Activated CD8-positive, alpha-beta T cell treated with anti-CD3 and anti-CD28 coated beads, Interleukin-2, amount 10 ng/mL, durations not matched to agents 7 days and 5 days (primary cell): ENCODE results near the gene TMEM207. TPM values are rescaled to one million over a fixed set of nuclear protein-coding genes. Genes with fewer than 3 reads are reported as not detected.
"Not testable (repeated sequence)": the region's sequence is repeated elsewhere in the genome, so short reads cannot be mapped to it uniquely, and the experiment has no call there.

Experiments
- ATAC-seq: fragments of 150-1000 bp; cut with Tn5 transposase; one replicate; pipeline ENCODE4 v1.10.0; 2021; ENCODE audit warnings: moderate library complexity
- CTCF ChIA-PET: fragments of 350-600 bp; sonication (Branson Sonifier 250); formaldehyde crosslinking; loops from one replicate; lab custom pipeline; 2021; ENCODE audit warnings: antibody characterized with exemption; lab: Charles Lee
- POLR2A ChIA-PET: fragments of 350-600 bp; sonication (Branson Sonifier 250); formaldehyde crosslinking; loops from one replicate; lab custom pipeline; 2021; ENCODE audit warnings: antibody characterized with exemption; lab: Charles Lee
- DNase-seq: peaks from one replicate; pipeline ENCODE4 v3.0.0-alpha.2; 2020
- H3K27ac Mint-ChIP-seq: one replicate; pipeline ENCODE4 v1.8.0; 2021; ENCODE audit warnings: mild to moderate bottlenecking, mixed read lengths
- H3K27me3 Mint-ChIP-seq: one replicate; pipeline ENCODE4 v1.8.0; 2021; ENCODE audit warnings: low read depth, mixed read lengths
- H3K36me3 Mint-ChIP-seq: one replicate; pipeline ENCODE4 v1.8.0; 2021; ENCODE audit warnings: low read depth, mixed read lengths
- H3K4me1 Mint-ChIP-seq: one replicate; pipeline ENCODE4 v1.8.0; 2021; ENCODE audit warnings: low read depth, mixed read lengths
- H3K4me3 Mint-ChIP-seq: one replicate; pipeline ENCODE4 v1.8.0; 2021; ENCODE audit warnings: mild to moderate bottlenecking, mixed read lengths
- H3K9me3 Mint-ChIP-seq: one replicate; pipeline ENCODE4 v1.8.0; 2022; ENCODE audit warnings: mixed read lengths; ENCODE audit not compliant: insufficient read depth
- total RNA-seq, 2 experiments: library from RNA; stranded (reverse); gene quantifications; one replicate each; pipeline ENCODE4 v1.2.3, GENCODE V29; 2021

The TMEM207 gene
- total RNA-seq, 2 experiments from 2014 or later: not detected

GRCh38 chr3:190486533-190486864 lies 36.8 kb upstream of the TMEM207 start:
- ATAC-seq (no peak), DNase-seq (no peak)
- Mint-ChIP-seq H3K4me3 (no peak overlapping the region), H3K27me3 (peaks cover 29% of the 10 kb centered on the region), H3K4me1 (peaks cover under 1% of the 10 kb centered on the region), H3K9me3 (no peaks in the 10 kb centered on the region), H3K27ac (no peak overlapping the region), H3K36me3 (no peaks in the 10 kb centered on the region)
- POLR2A ChIA-PET: no interaction called here
- CTCF ChIA-PET: no interaction called here

- ATAC-seq (no peak), DNase-seq (no peak)
- no peaks in the 10 kb centered on the region for H3K36me3 Mint-ChIP-seq
- no peaks in the 10 kb centered on the region for H3K4me1 Mint-ChIP-seq
- POLR2A ChIA-PET: no interaction called here
- no peak overlapping the region for H3K4me3 Mint-ChIP-seq
- peaks cover 29% of the 10 kb centered on the region for H3K27me3 Mint-ChIP-seq
- CTCF ChIA-PET: no interaction called here
- H3K27ac Mint-ChIP-seq: no peak overlapping the region
- no peaks in the 10 kb centered on the region for H3K9me3 Mint-ChIP-seq
These were observed 36.3 kb upstream of the TMEM207 start for GRCh38 chr3:190485830-190486532.

- POLR2A ChIA-PET: no interaction called here
- no peaks in the 10 kb centered on the region for H3K4me1 Mint-ChIP-seq
- no peak for ATAC-seq
- CTCF ChIA-PET: no interaction called here
- H3K9me3 Mint-ChIP-seq: no peaks in the 10 kb centered on the region
- H3K4me3 Mint-ChIP-seq: no peak overlapping the region
- no peak for DNase-seq
- H3K27me3 Mint-ChIP-seq: peaks cover 12% of the 10 kb centered on the region
- no peak overlapping the region for H3K27ac Mint-ChIP-seq
- no peaks in the 10 kb centered on the region for H3K36me3 Mint-ChIP-seq
These were observed 32.1 kb upstream of the TMEM207 start for GRCh38 chr3:190481779-190482178.

GRCh38 chr3:190473261-190473660 lies 23.6 kb upstream of the TMEM207 start:
- H3K9me3 Mint-ChIP-seq, H3K27ac Mint-ChIP-seq, CTCF ChIA-PET, H3K27me3 Mint-ChIP-seq, POLR2A ChIA-PET, H3K4me1 Mint-ChIP-seq, DNase-seq, ATAC-seq, H3K36me3 Mint-ChIP-seq, H3K4me3 Mint-ChIP-seq: not testable (repeated sequence)

GRCh38 chr3:190467922-190468321 lies 18.2 kb upstream of the TMEM207 start:
- Mint-ChIP-seq H3K27ac (no peak overlapping the region), H3K4me1 (no peaks in the 10 kb centered on the region), H3K36me3 (no peaks in the 10 kb centered on the region), H3K4me3 (no peak overlapping the region), H3K27me3 (peaks cover 7% of the 10 kb centered on the region), H3K9me3 (no peaks in the 10 kb centered on the region)
- DNase-seq: no peak
- CTCF ChIA-PET: no interaction called here
- no peak for ATAC-seq
- POLR2A ChIA-PET: no interaction called here

GRCh38 chr3:190458040-190458439 lies 8.3 kb upstream of the TMEM207 start:
- Mint-ChIP-seq H3K36me3 (no peaks in the 10 kb centered on the region), H3K27me3 (peaks cover 14% of the 10 kb centered on the region), H3K27ac (no peak overlapping the region), H3K9me3 (no peaks in the 10 kb centered on the region), H3K4me3 (no peak overlapping the region), H3K4me1 (no peaks in the 10 kb centered on the region)
- ChIA-PET POLR2A (no interaction called here), CTCF (no interaction called here)
- ATAC-seq: no peak
- no peak for DNase-seq

GRCh38 chr3:190456770-190457169 lies 7.1 kb upstream of the TMEM207 start:
- CTCF ChIA-PET: no interaction called here
- Mint-ChIP-seq H3K27ac (no peak overlapping the region), H3K4me1 (no peaks in the 10 kb centered on the region), H3K27me3 (peaks cover 11% of the 10 kb centered on the region), H3K9me3 (no peaks in the 10 kb centered on the region), H3K4me3 (no peak overlapping the region), H3K36me3 (no peaks in the 10 kb centered on the region)
- no peak for DNase-seq
- POLR2A ChIA-PET: no interaction called here
- no peak for ATAC-seq

- DNase-seq (no peak), ATAC-seq (no peak)
- H3K27me3 Mint-ChIP-seq: peaks cover 11% of the 10 kb centered on the region
- no peaks in the 10 kb centered on the region for H3K36me3 Mint-ChIP-seq
- no peak overlapping the region for H3K4me3 Mint-ChIP-seq
- no peaks in the 10 kb centered on the region for H3K4me1 Mint-ChIP-seq
- CTCF ChIA-PET: no interaction called here
- H3K27ac Mint-ChIP-seq: no peak overlapping the region
- POLR2A ChIA-PET: no interaction called here
- H3K9me3 Mint-ChIP-seq: no peaks in the 10 kb centered on the region
These were observed 6.1 kb upstream of the TMEM207 start for GRCh38 chr3:190455828-190456227.

- ATAC-seq (no peak), DNase-seq (no peak)
- H3K27ac Mint-ChIP-seq: no peak overlapping the region
- POLR2A ChIA-PET: no interaction called here
- H3K9me3 Mint-ChIP-seq: no peaks in the 10 kb centered on the region
- H3K36me3 Mint-ChIP-seq: no peaks in the 10 kb centered on the region
- H3K27me3 Mint-ChIP-seq: no peaks in the 10 kb centered on the region
- peaks cover 9% of the 10 kb centered on the region for H3K4me1 Mint-ChIP-seq
- CTCF ChIA-PET: no interaction called here
- H3K4me3 Mint-ChIP-seq: no peak overlapping the region
These were observed 1.4 kb downstream of the TMEM207 start for GRCh38 chr3:190448256-190448655.

- H3K9me3 Mint-ChIP-seq: no peaks in the 10 kb centered on the region
- no peaks in the 10 kb centered on the region for H3K27me3 Mint-ChIP-seq
- no peaks in the 10 kb centered on the region for H3K36me3 Mint-ChIP-seq
- no peak for ATAC-seq
- peaks cover 9% of the 10 kb centered on the region for H3K4me1 Mint-ChIP-seq
- no peak overlapping the region for H3K27ac Mint-ChIP-seq
- ChIA-PET CTCF (interaction anchor here (0.7 kb wide), 2 partner anchors 100 to 918 kb away, joined by 3 read pairs; no protein-coding TSS in a partner anchor), POLR2A (no interaction called here)
- no peak overlapping the region for H3K4me3 Mint-ChIP-seq
- DNase-seq: no peak
These were observed 3.0 kb downstream of the TMEM207 start for GRCh38 chr3:190446573-190447279.

GRCh38 chr3:190444576-190445145 lies 5.0 kb downstream of the TMEM207 start:
- no peak for DNase-seq
- no peaks in the 10 kb centered on the region for H3K27me3 Mint-ChIP-seq
- no peaks in the 10 kb centered on the region for H3K9me3 Mint-ChIP-seq
- H3K36me3 Mint-ChIP-seq: no peaks in the 10 kb centered on the region
- ChIA-PET CTCF (no interaction called here), POLR2A (no interaction called here)
- peaks cover 9% of the 10 kb centered on the region for H3K4me1 Mint-ChIP-seq
- H3K4me3 Mint-ChIP-seq: no peak overlapping the region
- no peak overlapping the region for H3K27ac Mint-ChIP-seq
- ATAC-seq: no peak

GRCh38 chr3:190444006-190444405 lies 5.7 kb downstream of the TMEM207 start:
- Mint-ChIP-seq H3K4me3 (no peak overlapping the region), H3K9me3 (no peaks in the 10 kb centered on the region), H3K4me1 (peaks cover 9% of the 10 kb centered on the region), H3K27ac (no peak overlapping the region), H3K27me3 (no peaks in the 10 kb centered on the region), H3K36me3 (no peaks in the 10 kb centered on the region)
- ChIA-PET POLR2A (no interaction called here), CTCF (no interaction called here)
- ATAC-seq: no peak
- no peak for DNase-seq
